Body of pancreas (tissue), 4 donors: Measurements from ENCODE around the gene HOXD12. TPM values are rescaled to one million over a fixed set of nuclear protein-coding genes. Genes with fewer than 3 reads are reported as not detected.

Source experiments
- ATAC-seq: fragments of 150-250 bp; one replicate; pipeline ENCODE4 v1.9.1; 2016
- DNase-seq, 4 donors: peaks; one replicate each; pipeline ENCODE4 v3.0.0-alpha.2; 2019
- H3K27ac ChIP-seq, 4 donors: fragments of 200-600 bp; sonication (generic); 1 replicate in 3 of 4; 2 replicates in 1 of 4; pipeline versions ENCODE4 v1.5.1 to v1.6.1; 2016 to 2019; ENCODE audit warnings: mild to moderate bottlenecking in 1 of 4, mixed read lengths in 1 of 4, moderate library complexity in 1 of 4
- H3K27me3 ChIP-seq, 2 donors: fragments of 200-600 bp; sonication (generic); one replicate each; pipeline ENCODE4 v1.6.0; 2016; ENCODE audit warnings: mild to moderate bottlenecking in 1 of 2
- H3K36me3 ChIP-seq, 2 donors: fragments of 200-600 bp; sonication (generic); replicated peaks in 1 of 2; 2 replicates each; pipeline ENCODE4 v1.5.1; 2016; ENCODE audit warnings: low read depth in 2 of 2; ENCODE audit not compliant: insufficient read depth in 1 of 2
- H3K4me1 ChIP-seq: fragments of 200-600 bp; sonication (generic); one replicate; pipeline ENCODE4 v1.6.0; 2016
- H3K4me3 ChIP-seq, 2 donors: fragments of 200-600 bp; sonication (generic); 1 replicate in 1 of 2; 2 replicates in 1 of 2; pipeline ENCODE4 v1.5.1; 2016 to 2019
- H3K9me3 ChIP-seq, 3 donors: fragments of 200-600 bp; sonication (generic); 1 replicate in 2 of 3; 2 replicates in 1 of 3; pipeline ENCODE4 v1.5.1; 2016
- POLR2A ChIP-seq, 3 donors: fragments of 450-650 bp; IDR thresholded peaks; one replicate each; pipeline ENCODE4 v1.6.1; 2016; ENCODE audit warnings: antibody characterized with exemption in 3 of 3, mild to moderate bottlenecking in 2 of 3
- WGBS, 2 donors: methylation state at CpG; one replicate each; pipeline ENCODE4 v1.1.5; 2017; 5-methylcytosine and 5-hydroxymethylcytosine counted together
- intact Hi-C: fragments of 100-400 bp; cut with DNase I; formaldehyde crosslinking; loops from one replicate; pipeline ENCODE4 v1.15.1; 2023
- total RNA-seq, 2 donors: library from RNA; depleted of rRNA; stranded (reverse); fragments of >200 nt; gene quantifications; one replicate each; pipeline ENCODE4 v1.1.0, GENCODE V29; 2016
- TF ChIP-seq, protein P1 (sequence below), 7 experiments: fragments of 450-650 bp in 4 of 7; fragments of 200-600 bp in 3 of 7; sonication (generic) in 3 of 7; IDR thresholded peaks; one replicate each; pipeline ENCODE4 v1.5.1; 2016 to 2019; ENCODE audit warnings: antibody characterized with exemption in 7 of 7

HOXD12 gene
- total RNA-seq, 2 donors from 2014 or later, result not detected

DNA sequence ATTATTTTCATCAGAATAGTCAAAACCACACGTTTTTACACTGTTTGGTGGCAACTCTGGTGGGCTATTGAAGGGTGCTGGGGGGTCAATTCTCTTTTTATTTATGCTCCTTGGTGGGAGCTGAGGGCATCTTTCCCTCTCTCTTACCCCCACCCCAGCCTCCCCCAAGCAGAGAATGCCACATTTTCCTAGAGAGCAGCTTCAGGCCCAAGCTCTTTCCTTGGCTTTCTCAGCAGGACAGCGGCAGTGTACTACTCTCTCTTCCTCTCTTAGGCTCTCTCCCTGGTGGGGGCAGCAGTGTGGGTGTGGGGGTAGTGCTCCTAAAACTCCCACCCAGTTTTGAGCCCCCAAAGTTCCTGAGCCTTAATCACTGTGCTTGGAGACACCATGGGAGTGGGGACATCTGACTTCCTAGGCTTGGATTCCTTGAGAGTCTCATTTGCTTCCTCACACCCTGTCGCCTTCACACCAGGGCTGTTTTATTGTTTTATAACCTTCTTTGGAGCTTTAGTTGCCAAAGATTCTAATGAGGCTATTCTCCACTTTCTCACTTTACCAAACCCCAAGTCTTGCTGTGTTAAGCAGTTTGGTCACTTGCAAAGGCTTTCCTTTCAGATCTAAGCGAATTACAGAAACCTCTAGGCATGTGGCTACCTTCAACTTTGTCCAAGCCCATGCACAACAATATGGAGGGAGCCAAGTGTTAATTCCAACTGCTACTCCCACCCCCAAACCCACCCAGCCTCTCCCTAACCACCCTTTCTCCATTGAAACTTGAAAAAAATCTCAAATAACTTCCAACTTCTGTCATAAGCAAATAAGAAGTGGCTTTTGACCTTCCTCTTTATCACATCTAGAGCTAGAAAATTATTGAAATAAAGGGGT, 45.7 kb downstream of the HOXD12 start:
- intact Hi-C loops, result loop anchor here (10.0 kb wide), 1 partner anchor 399 kb away; no protein-coding TSS in a partner anchor
- no peak overlapping the region for H3K27ac ChIP-seq
- H3K27me3 ChIP-seq, result peaks cover 0 to 45% of the 10 kb centered on the region in 2 donors
- DNase-seq (no peak), ATAC-seq (no peak)
- H3K4me3 ChIP-seq, result no peak overlapping the region
- H3K36me3 ChIP-seq, result no peaks in the 10 kb centered on the region
- H3K4me1 ChIP-seq, result peaks cover 7% of the 10 kb centered on the region
- no peaks in the 10 kb centered on the region for H3K9me3 ChIP-seq
- 18 to 34% methylated on average over 4 of the region's 4 CpGs for WGBS, 2 donors
- TF ChIP-seq POLR2A (IDR thresholded peaks at IDR 0.05), result no peak
- TF ChIP-seq, protein P1, sequence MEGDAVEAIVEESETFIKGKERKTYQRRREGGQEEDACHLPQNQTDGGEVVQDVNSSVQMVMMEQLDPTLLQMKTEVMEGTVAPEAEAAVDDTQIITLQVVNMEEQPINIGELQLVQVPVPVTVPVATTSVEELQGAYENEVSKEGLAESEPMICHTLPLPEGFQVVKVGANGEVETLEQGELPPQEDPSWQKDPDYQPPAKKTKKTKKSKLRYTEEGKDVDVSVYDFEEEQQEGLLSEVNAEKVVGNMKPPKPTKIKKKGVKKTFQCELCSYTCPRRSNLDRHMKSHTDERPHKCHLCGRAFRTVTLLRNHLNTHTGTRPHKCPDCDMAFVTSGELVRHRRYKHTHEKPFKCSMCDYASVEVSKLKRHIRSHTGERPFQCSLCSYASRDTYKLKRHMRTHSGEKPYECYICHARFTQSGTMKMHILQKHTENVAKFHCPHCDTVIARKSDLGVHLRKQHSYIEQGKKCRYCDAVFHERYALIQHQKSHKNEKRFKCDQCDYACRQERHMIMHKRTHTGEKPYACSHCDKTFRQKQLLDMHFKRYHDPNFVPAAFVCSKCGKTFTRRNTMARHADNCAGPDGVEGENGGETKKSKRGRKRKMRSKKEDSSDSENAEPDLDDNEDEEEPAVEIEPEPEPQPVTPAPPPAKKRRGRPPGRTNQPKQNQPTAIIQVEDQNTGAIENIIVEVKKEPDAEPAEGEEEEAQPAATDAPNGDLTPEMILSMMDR (IDR thresholded peaks at IDR 0.05), result no peak

DNA sequence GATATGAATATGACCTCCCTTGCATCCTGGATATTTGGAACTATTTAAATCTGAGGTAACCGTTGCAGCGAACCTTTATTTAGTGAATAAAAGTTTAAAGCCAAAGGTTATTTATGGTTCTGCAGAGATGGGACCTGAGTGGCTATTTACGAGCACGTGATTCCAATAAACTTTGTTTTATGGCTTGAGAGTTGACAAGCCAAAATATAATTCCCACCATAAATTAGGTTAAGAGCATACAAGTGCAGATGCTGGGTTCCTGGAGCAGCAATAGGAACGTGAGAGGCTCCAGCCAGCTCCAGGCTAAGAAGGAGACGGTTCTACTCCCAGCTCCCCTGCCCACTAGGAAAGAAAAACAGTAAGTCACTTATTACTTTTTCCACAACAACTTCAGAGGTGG, 46.5 kb downstream of the HOXD12 start:
- intact Hi-C loops, result loop anchor here (10.0 kb wide), 1 partner anchor 399 kb away; no protein-coding TSS in a partner anchor
- no peaks in the 10 kb centered on the region for H3K36me3 ChIP-seq
- no peak overlapping the region for H3K4me3 ChIP-seq
- no peaks in the 10 kb centered on the region for H3K4me1 ChIP-seq
- no peaks in the 10 kb centered on the region for H3K9me3 ChIP-seq
- H3K27me3 ChIP-seq, result peaks cover 0 to 45% of the 10 kb centered on the region in 2 donors
- H3K27ac ChIP-seq, result no peak overlapping the region
- 17 to 19% methylated on average over 6 of the region's 6 CpGs for WGBS, 2 donors
- TF ChIP-seq POLR2A (IDR thresholded peaks at IDR 0.05), result no peak
- TF ChIP-seq, protein P1 (IDR thresholded peaks at IDR 0.05), result no peak
- DNase-seq, result no peak
- no peak for ATAC-seq

DNA sequence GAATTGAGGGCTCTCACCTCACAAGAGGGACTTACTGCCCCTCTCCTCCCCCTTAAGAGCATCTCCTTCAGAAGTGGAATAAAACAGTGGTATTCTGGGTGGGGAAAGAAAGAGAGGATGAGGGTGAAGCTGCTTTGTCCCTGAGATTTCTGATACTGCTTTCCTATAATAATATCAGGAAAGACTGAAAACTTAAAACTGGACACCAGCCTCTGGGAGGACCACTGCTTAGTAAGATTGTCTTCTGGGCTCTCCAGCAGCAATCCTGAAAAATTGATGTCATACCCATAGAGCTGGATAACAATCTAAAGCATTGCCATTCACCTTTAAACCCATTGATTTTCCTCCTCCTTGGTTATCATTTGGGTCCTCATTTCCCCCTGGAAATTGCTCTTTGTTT, 47.0 kb downstream of the HOXD12 start:
- H3K27me3 ChIP-seq, result peaks cover 0 to 50% of the 10 kb centered on the region in 2 donors
- ATAC-seq (no peak), DNase-seq (no peak)
- intact Hi-C loops, result loop anchor here (10.0 kb wide), 1 partner anchor 398 kb away; no protein-coding TSS in a partner anchor
- H3K27ac ChIP-seq, result no peak overlapping the region
- peaks cover 2% of the 10 kb centered on the region for H3K4me1 ChIP-seq
- H3K9me3 ChIP-seq, result no peaks in the 10 kb centered on the region
- TF ChIP-seq POLR2A (IDR thresholded peaks at IDR 0.05), result no peak
- TF ChIP-seq, protein P1 (IDR thresholded peaks at IDR 0.05), result no peak
- H3K36me3 ChIP-seq, result no peaks in the 10 kb centered on the region
- H3K4me3 ChIP-seq, result no peak overlapping the region

DNA sequence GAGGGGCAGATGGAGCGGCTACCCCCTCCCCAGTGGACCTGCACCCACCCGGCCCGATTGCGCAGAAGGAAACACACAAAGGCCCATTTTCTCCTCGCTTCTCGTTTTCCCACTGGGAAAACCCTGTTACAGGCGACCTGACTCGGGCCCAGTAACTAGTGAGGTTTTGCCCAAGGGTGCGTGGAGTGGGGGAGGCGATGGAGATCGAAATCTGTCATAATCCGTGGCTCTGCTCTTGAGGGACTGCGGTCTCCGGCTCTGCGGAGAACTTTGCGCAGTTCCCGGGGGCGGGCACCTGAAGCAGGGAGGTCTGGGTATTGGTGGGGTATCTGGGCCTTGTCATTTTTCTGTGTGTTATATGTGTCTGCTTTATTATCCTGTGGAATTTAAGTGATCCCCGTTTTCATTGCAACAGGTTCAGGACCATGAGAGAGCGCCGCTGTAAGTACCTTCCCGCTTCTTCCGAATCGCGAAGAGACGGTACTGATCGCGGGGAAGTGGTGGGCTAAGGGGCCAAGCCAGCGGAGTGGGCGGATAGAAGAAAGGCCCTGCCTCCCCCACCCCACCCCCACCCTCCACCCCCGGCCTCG, 47.7 kb downstream of the HOXD12 start:
- intact Hi-C loops, result loop anchor here (10.0 kb wide), 1 partner anchor 397 kb away; no protein-coding TSS in a partner anchor
- DNase-seq, result no peak
- Histone ChIP-seq H3K27ac (no peak overlapping the region), H3K36me3 (no peaks in the 10 kb centered on the region), H3K4me3 (no peak overlapping the region), H3K4me1 (peaks cover 6% of the 10 kb centered on the region), H3K9me3 (no peaks in the 10 kb centered on the region), H3K27me3 (peaks cover 0 to 53% of the 10 kb centered on the region in 2 donors)
- 12 to 22% methylated on average over 22 to 32 of the region's 32 CpGs for WGBS, 2 donors
- TF ChIP-seq, protein P1 (IDR thresholded peaks at IDR 0.05), result no peak
- TF ChIP-seq POLR2A (IDR thresholded peaks at IDR 0.05), result no peak
- no peak for ATAC-seq
